GM18502 (cell line): ENCODE data around the gene SSTR3.
"Not testable (repeated sequence)": the region's sequence is repeated elsewhere in the genome, so short reads cannot be mapped to it uniquely, and the experiment has no call there.

ENCODE experiments used
- ATAC-seq: cut with Tn5 transposase; IDR thresholded peaks from one replicate; pipeline ENCODE4 v1.9.1; 2021; ENCODE audit warnings: mild to moderate bottlenecking; ENCODE audit not compliant: unreplicated experiment, poor library complexity

SSTR3 gene

GRCh38 chr22:37213218-37213855 is 1.1 kb upstream of the SSTR3 start:
- ATAC-seq = no peak

GRCh38 chr22:37211866-37212173 is 457 bp downstream of the SSTR3 start:
- ATAC-seq = no peak

GRCh38 chr22:37211075-37211865 is 1.0 kb downstream of the SSTR3 start:
- no peak for ATAC-seq

GRCh38 chr22:37210041-37210803 is 2.1 kb downstream of the SSTR3 start:
- ATAC-seq = no peak

GRCh38 chr22:37209140-37209845 is 3.0 kb downstream of the SSTR3 start:
- no peak for ATAC-seq

GRCh38 chr22:37208401-37209139 is 3.7 kb downstream of the SSTR3 start:
- no peak for ATAC-seq

GRCh38 chr22:37207981-37208380 is 4.3 kb downstream of the SSTR3 start:
- no peak for ATAC-seq

GRCh38 chr22:37206841-37207821 is 5.1 kb downstream of the SSTR3 start:
- no peak for ATAC-seq

GRCh38 chr22:37206118-37206840 is 6.0 kb downstream of the SSTR3 start:
- no peak for ATAC-seq

GRCh38 chr22:37205046-37205445 is 7.2 kb downstream of the SSTR3 start:
- ATAC-seq = no peak

- no peak for ATAC-seq
Measured at GRCh38 chr22:37204045-37204655, 8.1 kb downstream of the SSTR3 start.

GRCh38 chr22:37203354-37204044 is 8.8 kb downstream of the SSTR3 start:
- no peak for ATAC-seq

GRCh38 chr22:37202716-37203115 is 9.6 kb downstream of the SSTR3 start:
- ATAC-seq = no peak

- ATAC-seq = no peak
Measured at GRCh38 chr22:37202001-37202555, 10.2 kb downstream of the SSTR3 start.

- not testable (repeated sequence) for ATAC-seq
Measured at GRCh38 chr22:37201443-37201820, 10.8 kb downstream of the SSTR3 start.

GRCh38 chr22:37199760-37200108 is 12.5 kb downstream of the SSTR3 start:
- ATAC-seq = peak; percentile 10

- peak; percentile 94 for ATAC-seq
Measured at GRCh38 chr22:37199103-37199759, 13.0 kb downstream of the SSTR3 start.
